Adipose tissue (tissue), 3 donors: ENCODE measurements around the gene AMBP. TPM values are rescaled to one million over a fixed set of nuclear protein-coding genes. Genes with fewer than 3 reads are reported as not detected.

ENCODE experiments used
- H3K27ac ChIP-seq: one replicate; pipeline ENCODE4 v1.5.1; 2013; ENCODE audit warnings: low read depth, low read length
- WGBS, 3 donors: extraction: QIAGEN DNeasy Blood & Tissue Kit; methylation state at CpG; one replicate each; pipeline ENCODE4 v1.1.7; 2013; 5-methylcytosine and 5-hydroxymethylcytosine counted together
- polyA plus RNA-seq, 3 donors: library from polyadenylated mRNA; stranded (reverse); fragments of 200-250 nt; gene quantifications; one replicate each; pipeline ENCODE4 v1.2.3, GENCODE V29; 2013
- donor health status: healthy with polysubstance abuse.
- donor health status: Bipolar disorder and iron deficiency.
- donor health status: healthy.

Gene AMBP
- polyA plus RNA-seq, 3 donors, result 0.16 to 57.3 TPM; not detected in 1

DNA sequence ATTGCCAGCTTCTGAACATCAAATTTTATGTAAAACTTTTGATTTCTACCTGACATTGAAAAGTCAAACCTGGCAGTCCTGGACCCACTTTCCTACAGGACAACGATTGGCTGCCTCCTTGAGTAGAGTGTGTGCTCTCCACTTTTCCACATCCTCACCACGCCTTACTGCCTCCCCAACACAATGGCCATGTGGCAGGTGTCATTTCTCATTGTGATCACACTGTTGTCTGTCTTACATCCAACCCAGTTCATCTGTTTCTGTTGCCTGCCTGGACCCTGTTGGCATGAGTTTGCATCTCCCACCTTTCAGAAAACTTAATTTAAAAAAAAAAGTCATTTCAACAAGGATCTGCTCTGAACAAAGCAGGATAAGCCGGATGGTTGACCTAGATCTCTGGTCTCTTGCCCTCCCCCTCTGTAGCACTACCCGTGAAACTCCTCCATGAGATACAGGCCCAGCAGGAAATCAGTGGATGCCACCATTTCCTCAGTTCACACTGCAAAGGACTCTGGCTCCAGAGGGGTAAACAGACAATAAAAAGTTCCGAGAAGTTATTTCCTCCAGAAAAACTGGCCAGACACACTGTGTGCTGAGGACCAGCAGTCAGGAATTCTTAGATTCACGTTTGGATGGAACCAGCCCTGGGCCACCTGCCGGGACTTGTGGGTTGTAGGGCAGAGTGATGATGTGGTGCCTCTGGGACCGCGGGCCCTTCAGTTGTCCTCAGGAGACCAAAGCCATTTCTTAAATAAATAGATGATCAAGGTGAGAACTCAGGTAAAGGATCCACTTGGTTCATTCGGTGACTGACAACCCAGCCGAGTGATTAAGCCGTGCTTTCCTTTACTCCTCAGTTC, 48.6 kb downstream of the AMBP start:
- 80 to 88% (median 82%) methylated on average over 12 of the region's 12 CpGs for WGBS, 3 donors
- H3K27ac ChIP-seq, result no peak overlapping the region

DNA sequence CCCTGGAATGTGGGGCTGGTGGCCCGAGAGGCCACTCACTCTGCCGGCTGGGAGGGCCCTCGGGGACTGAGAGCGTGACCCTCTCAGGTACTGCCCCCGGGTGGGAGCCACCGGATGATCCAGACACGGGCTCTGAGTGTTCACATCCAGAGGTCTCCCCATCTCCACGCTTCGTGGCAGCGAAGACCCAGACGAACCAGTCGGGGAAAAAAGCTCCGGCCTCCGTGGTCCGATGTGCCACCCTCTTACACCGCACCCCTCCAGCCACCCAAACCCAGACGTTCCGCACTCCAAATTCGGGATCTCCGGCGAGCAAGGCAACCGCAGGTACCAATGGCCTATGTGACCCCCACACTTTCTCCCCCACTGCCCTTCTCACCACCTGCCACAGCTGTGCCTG, 49.5 kb downstream of the AMBP start:
- no peak overlapping the region for H3K27ac ChIP-seq
- 95 to 97% (median 96%) methylated on average over 22 of the region's 22 CpGs for WGBS, 3 donors

DNA sequence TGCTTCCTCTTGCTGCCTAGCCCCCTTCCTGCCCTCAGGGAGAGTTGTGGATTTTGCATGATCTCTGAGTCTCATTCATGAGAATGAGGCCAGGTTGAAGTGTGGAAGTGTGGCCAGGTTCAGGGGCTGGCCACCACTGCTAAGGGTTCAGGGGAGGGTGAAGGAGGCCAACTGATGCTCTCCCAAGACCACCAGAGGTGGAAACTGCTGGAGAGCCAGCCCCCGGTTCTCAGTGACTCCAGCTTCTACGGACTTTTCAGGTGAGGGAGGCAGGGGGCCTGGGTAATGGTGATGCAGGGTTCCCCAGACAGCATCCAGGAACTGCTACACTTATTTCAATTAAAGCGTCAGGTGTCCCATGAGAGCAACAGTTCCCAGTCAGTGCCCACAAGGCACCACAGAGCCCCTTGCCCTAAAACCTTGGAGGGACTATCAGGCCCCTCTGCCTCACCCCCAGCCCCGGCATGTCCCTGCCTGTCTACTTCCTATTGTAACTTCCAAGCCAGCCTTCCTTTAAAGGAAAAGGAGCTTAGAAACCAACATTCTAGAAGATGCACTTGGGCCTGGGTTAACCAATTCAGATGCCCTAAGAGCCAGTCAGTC, 50.1 kb downstream of the AMBP start:
- no peak overlapping the region for H3K27ac ChIP-seq
- 94 to 98% (median 94%) methylated on average over 4 of the region's 4 CpGs for WGBS, 3 donors

DNA sequence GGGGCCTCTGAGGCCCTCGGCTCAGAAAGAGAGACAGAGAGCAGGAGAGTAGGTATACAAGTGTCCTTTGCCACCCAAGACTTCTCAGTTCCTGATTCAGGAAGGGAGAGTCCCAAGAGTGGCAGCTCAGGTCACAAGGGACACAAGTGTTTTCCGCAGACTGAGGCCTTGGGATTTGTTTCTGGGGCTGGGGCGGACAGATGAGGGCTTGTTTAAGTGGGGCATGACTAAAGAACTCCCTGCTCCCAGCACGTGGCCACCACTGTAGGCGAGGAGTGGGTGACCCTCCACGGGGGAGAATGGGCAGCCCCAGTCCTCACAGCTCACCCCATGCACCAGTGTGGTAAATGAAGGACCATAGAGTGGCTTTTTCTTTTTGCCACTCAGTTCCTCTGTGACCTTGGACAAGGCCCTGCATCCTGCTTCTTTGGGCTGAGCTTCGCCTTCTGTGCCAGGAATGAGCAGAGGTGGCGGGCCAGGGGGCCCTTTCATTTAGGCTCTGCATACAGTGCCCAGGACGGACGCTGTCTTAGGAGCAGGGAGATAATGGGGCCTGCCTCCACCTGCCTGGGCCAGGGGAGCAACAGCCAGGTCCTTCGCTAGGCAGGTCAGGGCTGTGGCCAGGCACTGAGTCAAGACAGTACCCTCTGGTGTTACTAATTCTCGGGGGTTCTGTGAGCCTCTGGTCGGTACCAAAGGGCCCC, 50.8 kb downstream of the AMBP start:
- WGBS, 3 donors, result 87 to 92% (median 88%) methylated on average over 13 of the region's 13 CpGs
- H3K27ac ChIP-seq, result no peak overlapping the region

DNA sequence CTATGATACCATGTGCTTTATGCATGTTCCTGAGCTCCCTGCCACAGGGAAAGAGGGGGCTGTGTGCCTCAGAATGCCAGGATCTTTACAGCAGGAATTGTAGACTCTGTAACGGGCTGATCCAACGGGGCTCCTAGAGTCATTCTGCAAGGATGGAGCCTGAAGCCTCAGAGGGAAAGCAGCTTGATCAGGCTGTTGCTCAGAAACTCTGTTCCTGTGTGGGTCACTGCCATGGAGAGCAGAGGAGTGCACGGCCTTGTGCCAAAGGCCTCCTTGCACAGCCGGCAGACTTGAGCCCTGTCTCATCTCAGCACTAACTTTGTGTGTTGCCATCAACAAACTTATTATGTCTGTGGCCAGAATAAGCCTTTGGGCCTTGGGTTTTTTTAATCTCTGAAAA, 51.8 kb downstream of the AMBP start:
- H3K27ac ChIP-seq, result no peak overlapping the region
- WGBS, 3 donors, result 81 to 98% (median 85%) methylated on average over 4 of the region's 4 CpGs

DNA sequence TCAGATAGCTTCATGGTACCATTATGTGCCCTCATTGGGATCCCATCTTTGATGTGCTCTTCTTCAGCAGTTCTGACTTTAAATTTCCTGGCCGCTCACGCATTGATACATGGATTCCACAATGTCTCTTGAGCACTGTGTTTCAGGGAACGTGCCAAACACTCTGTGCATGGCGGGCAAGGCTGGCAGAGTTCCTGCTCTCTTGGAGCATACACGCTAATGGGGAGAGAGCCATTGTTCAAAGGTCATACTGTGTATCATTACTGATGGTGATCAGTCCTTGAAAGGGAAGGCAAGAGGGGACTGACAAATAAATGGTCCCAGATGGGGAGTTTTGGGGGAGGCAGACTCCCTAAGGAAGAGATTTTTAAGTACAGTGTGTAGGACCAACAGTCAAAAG, 52.3 kb downstream of the AMBP start:
- no peak overlapping the region for H3K27ac ChIP-seq
- 94 to 95% (median 94%) methylated on average over 5 of the region's 5 CpGs for WGBS, 3 donors

DNA sequence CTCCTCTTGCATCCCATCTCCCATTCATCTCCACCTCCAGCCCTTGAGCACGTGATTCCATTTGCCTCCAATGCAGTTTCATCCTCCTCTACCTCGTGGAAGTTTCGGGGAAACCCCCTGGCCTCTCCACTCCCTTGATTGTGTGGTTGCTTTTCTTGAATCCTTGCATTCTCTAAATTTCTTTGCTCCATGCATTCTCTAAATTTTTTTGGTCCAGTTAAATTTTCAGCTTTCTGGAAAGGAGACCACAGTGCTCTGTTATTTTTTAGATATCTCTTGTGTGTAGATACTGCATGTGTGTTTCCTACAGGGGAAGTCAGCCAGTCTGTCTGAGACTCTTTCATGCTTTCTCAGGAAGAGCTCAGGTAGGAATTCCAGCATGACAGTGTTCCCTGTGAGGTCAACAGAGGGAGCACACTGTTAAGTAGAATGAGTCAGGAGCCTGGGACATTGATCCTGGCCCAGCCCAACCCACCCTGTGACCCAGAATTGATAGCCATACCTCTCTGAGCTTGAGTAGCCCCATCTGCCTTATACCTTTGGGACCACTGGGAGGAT, 52.8 kb downstream of the AMBP start:
- no peak overlapping the region for H3K27ac ChIP-seq
- 91 to 95% (median 92%) methylated on average over 3 of the region's 3 CpGs for WGBS, 3 donors

DNA sequence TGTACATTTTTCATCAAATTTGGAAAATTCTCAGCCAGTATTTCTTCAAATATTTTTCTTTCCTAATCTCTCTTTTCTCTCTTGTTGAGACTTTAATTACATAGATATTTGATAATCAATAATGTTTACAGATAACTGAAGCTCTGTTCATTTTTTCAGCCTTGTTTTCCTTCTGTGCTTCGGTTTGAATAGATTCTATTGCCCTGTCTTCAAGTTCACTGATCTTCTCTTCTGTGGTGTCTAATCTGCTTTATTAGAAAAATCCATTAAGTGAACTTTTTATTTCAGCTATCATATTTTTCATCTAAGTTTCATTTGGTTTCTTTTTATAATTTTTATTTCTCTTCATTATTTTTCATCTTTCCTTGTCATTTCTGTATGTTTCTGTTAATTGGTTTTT, 54.1 kb downstream of the AMBP start:
- 93 to 100% (median 100%) methylated on average over 1 of the region's 1 CpG for WGBS, 3 donors
- no peak overlapping the region for H3K27ac ChIP-seq

DNA sequence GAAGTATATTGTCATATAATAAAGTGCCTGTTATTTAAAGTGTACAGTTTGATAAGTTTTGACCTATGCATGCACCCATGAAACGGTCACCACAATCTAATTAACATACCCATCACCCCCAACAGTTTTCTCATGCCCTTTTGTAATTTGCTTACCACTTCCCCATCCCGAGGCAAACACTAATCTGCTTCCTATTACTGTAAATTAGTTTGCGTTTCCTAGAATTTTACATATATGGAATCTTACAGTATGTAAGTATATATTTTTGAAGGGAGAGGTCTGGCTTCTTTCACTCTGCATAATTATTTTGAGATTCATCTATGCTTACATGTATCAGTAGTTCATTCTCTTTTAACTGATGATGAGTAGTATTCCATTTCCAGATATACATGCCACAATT, 56.5 kb downstream of the AMBP start:
- H3K27ac ChIP-seq, result no peak overlapping the region
- WGBS, 3 donors, result 58 to 95% (median 61%) methylated on average over 3 of the region's 3 CpGs

DNA sequence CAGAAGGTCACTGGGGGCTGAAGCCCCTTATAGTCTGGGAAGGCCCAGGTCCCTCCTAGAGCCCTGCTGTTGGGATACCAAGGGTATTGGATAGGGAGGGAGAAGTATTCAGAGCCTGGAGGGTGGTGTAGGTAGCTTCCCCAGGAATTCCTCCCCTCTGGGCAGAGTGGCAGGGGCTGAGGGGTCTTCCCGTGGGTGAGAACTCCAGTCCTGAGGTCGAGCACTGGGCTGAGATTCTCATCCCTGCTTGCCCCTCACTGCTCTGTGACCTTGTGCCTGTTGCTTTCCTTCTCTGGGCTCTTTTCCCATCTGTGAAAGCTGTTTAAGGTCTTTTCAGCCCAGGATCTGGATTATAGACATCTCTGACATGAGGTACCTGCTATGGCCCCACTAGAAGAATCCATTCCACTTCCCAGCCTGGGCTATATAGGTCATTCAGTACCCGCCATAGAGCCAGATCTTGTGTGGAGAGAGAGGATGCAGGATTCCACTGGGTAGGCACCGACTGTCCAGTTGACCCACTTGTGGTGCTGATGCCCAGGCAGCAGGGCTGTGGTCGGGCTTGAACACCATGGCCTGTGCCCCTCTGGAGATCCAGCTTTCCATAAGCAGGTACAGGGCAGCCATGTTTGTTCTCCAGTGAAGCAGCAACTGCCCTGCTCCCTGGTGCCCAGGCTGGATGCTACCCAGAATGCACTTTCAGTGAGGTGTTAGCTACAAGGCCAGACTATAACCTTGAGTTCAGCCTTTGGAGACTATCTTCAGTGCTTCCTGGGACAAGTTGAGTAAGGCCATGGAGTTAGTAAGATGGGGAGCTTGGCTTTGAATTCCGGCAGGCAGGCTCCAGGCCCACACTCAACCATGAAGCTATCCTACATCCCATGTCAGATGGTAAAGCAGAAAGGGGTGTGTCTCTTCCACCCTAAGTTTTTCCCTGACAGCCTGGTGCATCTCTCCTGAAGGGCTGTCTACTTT, 60.1 kb downstream of the AMBP start:
- 84 to 96% (median 87%) methylated on average over 6 of the region's 6 CpGs for WGBS, 3 donors
- H3K27ac ChIP-seq, result no peak overlapping the region

DNA sequence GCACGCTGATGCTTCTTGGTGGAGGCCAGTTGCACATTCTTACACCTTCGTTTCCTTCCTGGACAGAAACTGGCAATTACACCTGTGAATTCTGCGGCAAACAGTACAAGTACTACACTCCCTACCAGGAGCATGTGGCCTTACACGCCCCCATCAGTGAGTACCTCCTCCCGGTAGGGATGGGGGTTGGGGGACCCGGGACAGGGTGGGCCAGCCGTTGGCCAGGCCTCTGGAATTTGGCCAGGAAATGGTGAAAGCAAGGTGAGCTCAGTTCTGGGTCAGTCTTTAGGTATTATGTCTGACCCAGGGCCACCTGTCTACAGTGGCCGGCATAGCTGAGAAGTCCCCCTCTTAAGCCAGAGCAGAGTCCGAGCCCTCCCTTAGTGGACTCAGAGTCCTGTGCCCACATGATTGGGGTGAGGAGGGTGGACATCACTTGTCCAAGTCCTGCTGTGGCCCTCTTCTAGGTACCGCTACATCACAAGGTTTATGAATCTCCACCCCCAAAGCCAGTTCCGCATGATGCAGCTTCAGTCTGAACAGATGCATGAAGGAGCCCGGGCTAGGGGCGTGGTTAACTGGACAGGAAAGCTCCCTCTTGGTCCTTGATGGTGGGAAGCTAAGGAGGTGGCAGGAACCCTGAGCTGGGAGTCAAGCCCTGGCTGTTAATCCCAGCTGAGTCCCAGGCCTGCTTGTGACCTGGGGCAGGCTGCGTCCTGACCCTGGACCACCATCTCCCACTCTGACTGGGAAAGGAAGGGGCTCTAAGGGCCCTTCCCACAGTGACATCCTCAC, 61.3 kb downstream of the AMBP start:
- H3K27ac ChIP-seq, result no peak overlapping the region
- 93 to 97% (median 94%) methylated on average over 14 of the region's 14 CpGs for WGBS, 3 donors

DNA sequence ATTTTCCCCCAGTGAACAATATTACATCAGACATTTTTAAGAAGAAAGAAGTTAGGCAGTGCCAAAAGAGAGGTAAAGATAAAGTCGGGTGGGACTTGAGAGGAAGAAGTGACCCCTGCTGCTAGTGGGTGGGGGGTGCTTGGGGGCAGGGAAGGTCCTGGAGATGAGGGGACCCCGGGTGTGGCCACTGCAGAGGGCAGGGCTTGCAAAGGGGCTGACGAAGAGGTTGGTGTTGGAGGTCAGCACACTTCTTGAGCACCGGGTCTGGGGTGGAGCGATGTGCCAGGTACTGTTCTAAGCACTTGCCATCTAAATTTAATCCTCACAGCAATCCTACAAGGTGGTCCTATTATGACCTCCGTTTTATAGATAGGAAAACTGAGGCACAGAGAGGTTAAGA, 62.0 kb downstream of the AMBP start:
- 84 to 96% (median 89%) methylated on average over 6 of the region's 6 CpGs for whole genome bisulfite sequencing, 3 donors
- H3K27ac ChIP-seq, result no peak overlapping the region

DNA sequence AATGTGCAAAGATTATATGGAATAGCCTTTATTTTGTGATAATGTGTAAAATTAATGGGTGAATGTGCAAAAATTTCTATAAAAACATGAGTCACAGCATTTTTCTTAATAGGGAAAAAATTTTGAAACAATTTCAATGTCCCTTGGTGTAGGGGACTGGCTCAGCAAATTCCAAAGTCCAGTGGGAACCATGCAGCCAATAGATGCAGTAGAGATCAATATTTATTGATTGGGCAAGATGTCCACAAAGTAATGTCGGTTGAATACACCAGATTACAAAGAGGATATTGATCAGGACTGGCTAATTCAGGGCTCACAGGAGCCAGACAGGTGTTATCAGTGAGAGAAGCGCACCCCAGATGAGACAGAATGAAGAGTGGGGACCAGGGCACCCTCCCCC, 62.5 kb downstream of the AMBP start:
- WGBS, 3 donors, result 60 to 96% (median 96%) methylated on average over 2 of the region's 2 CpGs
- no peak overlapping the region for H3K27ac ChIP-seq

DNA sequence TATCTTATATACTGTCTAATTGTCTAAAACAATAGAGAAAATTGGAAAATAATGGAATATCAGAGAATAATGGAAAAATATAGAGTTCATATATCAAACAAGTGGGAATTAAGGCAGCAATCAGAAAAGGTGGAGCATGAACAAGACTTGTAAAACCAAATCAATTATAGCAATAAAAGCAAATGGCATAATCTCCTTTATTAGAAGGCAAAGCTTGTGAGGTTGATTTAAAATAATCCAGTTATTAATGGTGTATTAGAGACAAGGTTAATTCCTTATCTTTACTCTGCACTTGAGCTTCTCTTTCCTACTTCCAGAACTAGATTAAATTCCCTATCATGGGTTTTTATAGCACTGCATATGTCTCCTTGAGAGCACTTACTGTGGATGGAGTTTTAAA, 64.1 kb downstream of the AMBP start:
- no peak overlapping the region for H3K27ac ChIP-seq

DNA sequence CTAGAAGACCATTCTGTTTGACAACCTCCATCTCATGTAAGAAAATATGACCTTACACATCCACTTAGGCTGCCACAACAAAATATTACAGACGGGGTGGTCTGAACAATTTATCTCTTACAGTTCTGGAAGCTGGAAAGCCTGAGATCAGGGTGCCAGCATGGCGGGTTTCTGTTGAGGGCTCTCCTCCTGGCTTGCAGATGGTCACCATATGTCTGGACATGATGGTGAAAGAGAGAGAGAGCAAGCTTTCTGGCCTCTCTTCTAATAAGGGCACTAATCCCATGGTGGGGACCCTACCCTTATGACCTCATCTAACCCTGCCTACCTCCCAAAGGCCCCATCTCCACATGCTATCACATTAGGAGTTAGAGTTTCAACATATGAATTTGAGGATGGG, 66.0 kb downstream of the AMBP start:
- no peak overlapping the region for H3K27ac ChIP-seq
- 77 to 98% (median 80%) methylated on average over 2 of the region's 2 CpGs for WGBS, 3 donors

DNA sequence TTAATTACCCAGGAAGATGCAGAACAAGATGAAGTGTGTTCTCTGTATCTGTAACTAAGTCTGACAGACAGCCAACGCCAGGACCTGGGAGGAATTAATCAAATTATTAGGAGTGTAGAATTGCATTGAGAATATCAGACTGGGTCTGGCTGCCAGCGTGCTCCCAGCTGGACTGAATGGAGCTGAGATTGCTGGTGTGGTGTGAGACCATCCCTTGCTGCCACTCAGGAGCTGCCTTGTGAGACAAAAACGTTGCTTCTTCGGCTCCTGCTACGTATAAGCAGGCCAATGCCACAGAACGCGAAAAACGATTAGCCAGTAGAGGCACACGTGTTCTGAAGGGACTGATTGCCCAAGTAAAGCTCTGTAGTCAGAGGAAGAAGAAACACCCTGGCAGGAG, 66.8 kb downstream of the AMBP start:
- no peak overlapping the region for H3K27ac ChIP-seq
- WGBS, 3 donors, result 89 to 94% (median 90%) methylated on average over 9 of the region's 9 CpGs
